Heart left ventricle (tissue), 13 donors: ENCODE measurements around the gene PLA2G6.

Experiments
- CTCF ChIP-seq, 12 donors: fragments of 200-600 bp; sonication (generic) in 4 of 12; IDR thresholded peaks; one replicate each; pipeline versions ENCODE4 v1.5.0 to v1.8.0; 2018 to 2022; ENCODE audit warnings: antibody characterized with exemption in 12 of 12, mild to moderate bottlenecking in 5 of 12
- POLR2A ChIP-seq, 2 donors: fragments of 450-650 bp; IDR thresholded peaks; one replicate each; pipeline ENCODE4 v1.6.1; 2017; ENCODE audit warnings: antibody characterized with exemption in 2 of 2, mild to moderate bottlenecking in 2 of 2, moderate library complexity in 2 of 2
- donor health status: ischemic (EF 13 %, LVEDD 7.1; RV severe dilation, severe dysfunction).
- donor health status: DM: no; HTN: yes; CAD: no.
- donor health status: DM: no; HTN: no; CAD: no.
- donor health status: ischemic (EF 25% LVEDD 6.9; RV normal size, moderate dysfunction).
- donor health status: ischemic (EF 25% LVEDD 5.7; RV mildly dilated, moderate dysfunction).
- donor health status: ischemic (EF 35%, LVEDD 5.7; RV mildly dilated, moderate dysfunction).
- donor health status: nonischemic (EF 11% LVEDD 7.7; RV severe dilation, severe dysfunction).
- donor health status: DM: yes; HTN: yes; CAD: no.
- donor health status: PGD.
- donor health status: ischemic (EF 29% LVEDD 5.4; RV normal size, mild dysfunction).
- donor health status: nonischemic (EF 23%, LVEDD 6.1; RV moderate dilation, normal function).

GRCh38 chr22:38215156-38216038 is 33.8 kb upstream of the PLA2G6 start:
- no peak for TF ChIP-seq CTCF (IDR thresholded peaks at IDR 0.05)
- no peak for TF ChIP-seq POLR2A (IDR thresholded peaks at IDR 0.05)
